K562 (cell line): Measurements from ENCODE around the gene KLF4. TPM values are rescaled to one million over a fixed set of nuclear protein-coding genes. Genes with fewer than 3 reads are reported as not detected.

Experiments used
- ATAC-seq: fragments of 200-7000 bp; cut with Tn5 transposase; 3 replicates; pipeline ENCODE4 v1.9.1; 2020; ENCODE audit warnings: moderate library complexity
- BruUV-seq: library from RNA; stranded (reverse); fragments of 400-500 nt; replicated peaks from 2 replicates; lab custom pipeline; 2021; lab: Mats Ljungman, UMichigan
- CTCF ChIA-PET: fragments of 300-600 bp; formaldehyde crosslinking; extraction: SDS; loops from one replicate; lab custom pipeline; 2021; ENCODE audit warnings: low intra/inter-chr PET ratio; lab: Yijun Ruan, JAX
- POLR2A ChIA-PET: fragments of 300-600, 350-650 bp; sonication (Branson Sonifier 250); formaldehyde crosslinking; extraction: SDS; loops from one replicate; lab custom pipeline; 2021; ENCODE audit warnings: antibody characterized with exemption, inconsistent platforms; lab: Yijun Ruan, JAX
- DNase-seq, 4 experiments: peaks; one replicate each; pipeline versions ENCODE4 v3.0.0 to v3.0.0-alpha.2; 2011 to 2018; ENCODE audit warnings: low spot score in 3 of 4, mixed read lengths in 3 of 4; ENCODE audit errors: extremely low read depth in 1 of 4
- FAIRE-seq: peaks from 2 replicates; lab custom pipeline; 2011; peaks lifted over from hg19 to GRCh38; lab: Jason Lieb, UNC
- H2AFZ ChIP-seq: 2 replicates; pipeline ENCODE4 v1.6.0; 2011; ENCODE audit warnings: low read depth, low read length, control low read depth, inconsistent platforms
- H3K27ac ChIP-seq: fragments of 200-600 bp; 3 replicates; pipeline ENCODE4 v1.8.0; 2011; ENCODE audit warnings: low read depth, mild to moderate bottlenecking, control low read depth, inconsistent platforms, low read length, moderate library complexity, mixed read lengths; ENCODE audit errors: extremely low read depth
- H3K27me3 ChIP-seq, 2 experiments: fragments of 300-600 bp in 1 of 2; 2 replicates in 1 of 2; 3 replicates in 1 of 2; pipeline versions ENCODE4 v1.6.0 to v1.8.0; 2011; ENCODE audit warnings: inconsistent platforms in 2 of 2, low read length in 2 of 2, mild to moderate bottlenecking in 1 of 2, mixed read lengths in 1 of 2, moderate library complexity in 1 of 2; ENCODE audit not compliant: control insufficient read depth in 2 of 2, insufficient read depth in 2 of 2
- H3K36me3 ChIP-seq: fragments of 300-600 bp; 3 replicates; pipeline ENCODE4 v1.8.0; 2011; ENCODE audit warnings: mild to moderate bottlenecking, low read length, inconsistent platforms; ENCODE audit not compliant: control insufficient read depth, insufficient read depth
- H3K4me1 ChIP-seq, 2 experiments: fragments of 200-600 bp in 1 of 2; replicated peaks in 1 of 2; 2 replicates in 1 of 2; 3 replicates in 1 of 2; pipeline versions ENCODE4 v1.5.1 to v1.8.0; 2011; ENCODE audit warnings: inconsistent platforms in 2 of 2, low read length in 2 of 2, mild to moderate bottlenecking in 1 of 2, mixed read lengths in 1 of 2, moderate library complexity in 1 of 2; ENCODE audit not compliant: control insufficient read depth in 2 of 2, insufficient read depth in 2 of 2
- H3K4me2 ChIP-seq: 2 replicates; pipeline ENCODE4 v1.6.1; 2011; ENCODE audit warnings: low read length, control low read depth, inconsistent platforms, mixed read lengths; ENCODE audit not compliant: insufficient read depth
- H3K4me3 ChIP-seq: fragments of 200-600 bp; sonication (generic), shearing (Covaris generic); 2 replicates; pipeline ENCODE4 v1.5.1; 2016; ENCODE audit warnings: control low read depth, inconsistent platforms
- H3K79me2 ChIP-seq: fragments of 200-600 bp; 3 replicates; pipeline ENCODE4 v1.8.0; 2011; ENCODE audit warnings: low read length, inconsistent platforms; ENCODE audit not compliant: control insufficient read depth, insufficient read depth
- H3K9ac ChIP-seq, 2 experiments: 2 replicates each; pipeline versions ENCODE4 v1.6.0 to v1.6.1; 2011; ENCODE audit warnings: low read depth in 2 of 2, low read length in 2 of 2, control low read depth in 1 of 2, inconsistent platforms in 1 of 2, mild to moderate bottlenecking in 1 of 2, mixed read lengths in 1 of 2; ENCODE audit not compliant: insufficient read depth in 1 of 2
- H3K9me1 ChIP-seq: one replicate; pipeline ENCODE4 v1.6.0; 2011; ENCODE audit warnings: inconsistent platforms, mild to moderate bottlenecking, low read length, moderate library complexity; ENCODE audit not compliant: control insufficient read depth, insufficient read depth
- H3K9me3 ChIP-seq: replicated peaks from 2 replicates; pipeline ENCODE4 v1.5.1; 2011; ENCODE audit warnings: low read depth, low read length, inconsistent platforms; ENCODE audit not compliant: control insufficient read depth, insufficient read depth
- H4K20me1 ChIP-seq: replicated peaks from 2 replicates; pipeline ENCODE4 v1.6.1; 2011; ENCODE audit warnings: low read length, inconsistent platforms, mixed read lengths; ENCODE audit not compliant: control insufficient read depth, insufficient read depth
- C11orf30 ChIP-seq: fragments of 450-650 bp; IDR thresholded peaks from 2 replicates; pipeline ENCODE4 v1.6.1; 2016; ENCODE audit warnings: low read depth, mild to moderate bottlenecking
- CREM ChIP-seq: IDR thresholded peaks from 2 replicates; pipeline ENCODE4 v1.6.1; 2014; ENCODE audit warnings: antibody characterized with exemption, low read depth
- DPF2 ChIP-seq: fragments of 450-650 bp; IDR thresholded peaks from 2 replicates; pipeline ENCODE4 v1.6.1; 2016
- EP300 ChIP-seq: IDR thresholded peaks from 2 replicates; pipeline ENCODE4 v1.6.1; 2012; ENCODE audit warnings: low read length, improper control_type of control experiment
- FOXP4 ChIP-seq: sonication (generic); formaldehyde crosslinking; IDR thresholded peaks from 2 replicates; pipeline ENCODE4 v1.8.0; 2022; ENCODE audit warnings: mild to moderate bottlenecking, missing genetic modification reagents, borderline replicate concordance
- GTF2B ChIP-seq: IDR thresholded peaks from 2 replicates; pipeline ENCODE4 v1.6.1; 2011; ENCODE audit not compliant: insufficient read length; ENCODE audit errors: extremely low read depth
- JUNB ChIP-seq: fragments of 450-650 bp; formaldehyde crosslinking; conservative IDR thresholded peaks from 2 replicates; pipeline ENCODE4 v1.4.0; 2020; ENCODE audit warnings: mild to moderate bottlenecking
- KHSRP ChIP-seq: fragments of 450-650 bp; IDR thresholded peaks from 2 replicates; pipeline ENCODE4 v1.6.1; 2017
- MAFG ChIP-seq: fragments of 450-650 bp; conservative IDR thresholded peaks from 2 replicates; pipeline ENCODE4 v1.6.1; 2016; ENCODE audit warnings: missing genetic modification characterization, missing compliant biosample characterization
- MAZ ChIP-seq, 2 experiments: fragments of 450-650 bp in 1 of 2; sonication (generic) in 1 of 2; formaldehyde crosslinking; IDR thresholded peaks in 1 of 2; conservative IDR thresholded peaks in 1 of 2; 2 replicates each; pipeline versions ENCODE4 v1.4.0 to v1.5.0; 2020; ENCODE audit warnings: mild to moderate bottlenecking in 1 of 2, missing genetic modification reagents in 1 of 2
- NFE2 ChIP-seq: IDR thresholded peaks from 2 replicates; pipeline ENCODE4 v1.6.1; 2014; ENCODE audit warnings: antibody characterized with exemption, low read depth
- NFIC ChIP-seq: fragments of 450-650 bp; IDR thresholded peaks from 2 replicates; pipeline ENCODE4 v1.6.1; 2017; ENCODE audit warnings: mild to moderate bottlenecking, inconsistent platforms
- POLR2AphosphoS5 ChIP-seq: IDR thresholded peaks from 2 replicates; pipeline ENCODE4 v1.6.1; 2011; ENCODE audit warnings: mild to moderate bottlenecking, low read depth, low read length, moderate library complexity; ENCODE audit not compliant: control insufficient read depth, insufficient read depth
- RBM17 ChIP-seq: fragments of 200-400 bp; formaldehyde crosslinking; IDR thresholded peaks from 2 replicates; pipeline ENCODE4 v1.6.1; 2017; ENCODE audit warnings: low read depth, mild to moderate bottlenecking, low read length, borderline replicate concordance
- RFX5 ChIP-seq: IDR thresholded peaks from 2 replicates; pipeline ENCODE4 v1.6.1; 2011; ENCODE audit warnings: low read depth, mild to moderate bottlenecking, improper control_type of control experiment, low read length
- SMAD1 ChIP-seq: fragments of 150-350 bp; IDR thresholded peaks from 2 replicates; pipeline ENCODE4 v1.6.1; 2014; ENCODE audit warnings: low read length, low read depth; ENCODE audit not compliant: partially characterized antibody
- SMARCA4 ChIP-seq: fragments of 450-650 bp; IDR thresholded peaks from 2 replicates; pipeline ENCODE4 v1.6.1; 2016
- TRIM28 ChIP-seq: fragments of 450-650 bp; IDR thresholded peaks from 2 replicates; pipeline ENCODE4 v1.6.1; 2017
- ZKSCAN8 ChIP-seq: fragments of 200-800 bp; sonication (Bioruptor generic); IDR thresholded peaks from 2 replicates; pipeline ENCODE4 v1.6.1; 2016; ENCODE audit warnings: missing genetic modification characterization, missing compliant biosample characterization
- ZNF507 ChIP-seq: conservative IDR thresholded peaks from 2 replicates; pipeline ENCODE4 v1.6.1; 2017; ENCODE audit warnings: missing genetic modification characterization, missing compliant biosample characterization
- ZNF668 ChIP-seq: fragments of 250-450 bp; sonication (Bioruptor Pico); IDR thresholded peaks from 2 replicates; pipeline ENCODE4 v1.8.0; 2022; ENCODE audit warnings: mild to moderate bottlenecking, inconsistent platforms
- WGBS: fragments of 100-300 bp; shearing (Covaris generic); methylation state at CpG from one replicate; pipeline ENCODE4 v1.1.6; 2016; ENCODE audit warnings: low coverage, mixed read lengths; ENCODE audit not compliant: insufficient coverage; ENCODE audit errors: missing lambda C conversion rate; 5-methylcytosine and 5-hydroxymethylcytosine counted together
- in situ Hi-C: fragments of 300-500 bp; cut with MboI; formaldehyde crosslinking; loops from 4 replicates; pipeline ENCODE4 v1.15.0; 2018; ENCODE audit warnings: inconsistent platforms, mixed read lengths
- intact Hi-C: fragments of 100-400 bp; cut with micrococcal nuclease; formaldehyde crosslinking; loops from 2 replicates; pipeline ENCODE4 v1.14.2; 2022
- polyA plus RNA-seq, 8 experiments: library from polyadenylated mRNA; depleted of rRNA in 4 of 8; stranded (reverse) in 5 of 8; unstranded in 3 of 8; fragments of >200 nt; fragmentation: Nextera tagmentation in 2 of 8; fragmentation: Illumina TruSeq in 1 of 8; extraction: Ambion mirVana in 2 of 8; extraction: Trizol in 1 of 8; gene quantifications; 2 replicates each; pipeline versions ENCODE4 v1.2.1 to v1.2.3, GENCODE V29; 2011 to 2014; ENCODE audit warnings: inconsistent platforms in 1 of 8, missing spikeins in 1 of 8
- total RNA-seq, 7 experiments: library from RNA; depleted of rRNA in 6 of 7; stranded (reverse); fragments of >200 nt in 6 of 7; fragmentation: Illumina TruSeq in 2 of 7; extraction: Trizol in 2 of 7; gene quantifications; 2 replicates each; pipeline versions ENCODE4 v1.2.1 to v1.2.3, GENCODE V29; 2011 to 2021; ENCODE audit warnings: low replicate concordance in 1 of 7
- TF ChIP-seq, protein P1 (sequence below), 2 experiments: fragments of 450-650 bp in 1 of 2; sonication (generic) in 1 of 2; formaldehyde crosslinking; conservative IDR thresholded peaks; 2 replicates each; pipeline versions ENCODE4 v1.4.0 to v1.8.1; 2020 to 2022; ENCODE audit warnings: mild to moderate bottlenecking in 1 of 2, missing genetic modification reagents in 1 of 2

KLF4 gene
- total and polyA plus RNA-seq, 9 of the 15 experiments (the other 6 are each of a cell fraction or from before 2014, with no cell fraction given) = 0.04 to 0.95 (median 0.22) TPM

DNA sequence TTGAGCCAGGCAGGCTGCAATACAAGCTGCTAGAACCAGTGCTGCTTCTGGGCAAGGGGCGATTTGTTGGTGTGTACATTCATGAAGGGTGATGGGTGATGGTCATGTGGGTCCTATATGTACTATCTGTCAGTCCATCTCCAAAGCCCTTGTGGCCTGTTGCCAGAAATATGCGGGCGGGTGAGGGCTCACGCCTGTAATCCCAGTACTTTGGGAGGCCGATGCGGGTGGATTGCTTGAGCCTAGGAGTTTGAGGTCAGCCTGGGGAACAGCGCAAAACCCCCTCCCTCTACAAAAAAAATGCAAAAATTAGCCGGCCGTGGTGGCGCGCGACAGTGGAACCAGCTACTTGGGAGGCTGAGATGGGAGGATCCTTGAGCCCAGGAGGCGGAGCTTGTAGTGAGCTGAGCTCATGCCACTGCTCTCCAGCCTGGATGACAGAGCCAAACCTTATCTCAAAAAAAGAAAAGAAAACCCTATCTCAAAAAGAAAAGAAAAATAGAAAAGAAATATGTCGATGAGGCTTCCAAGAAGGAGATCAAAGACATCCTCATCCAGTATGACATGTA is 45.0 kb upstream of the KLF4 start:
- Histone ChIP-seq H3K27me3 (peaks cover 6 to 15% of the 10 kb centered on the region in 2 experiments; a peak in 3 of 5 replicates), H3K27ac (no peak overlapping the region), H3K36me3 (no peaks in the 10 kb centered on the region), H3K79me2 (no peaks in the 10 kb centered on the region), H3K4me1 (no peaks in the 10 kb centered on the region; a peak in 1 of 5 replicates), H3K9me3 (no peaks in the 10 kb centered on the region), H3K9me1 (no peaks in the 10 kb centered on the region), H3K4me3 (no peak overlapping the region), H4K20me1 (no peaks in the 10 kb centered on the region), H2AFZ (no peak overlapping the region), H3K9ac (no peak overlapping the region), H3K4me2 (peak overlapping the region; percentile 17; the same call in 1 of the 2 replicates)
- ATAC-seq (peak; percentile 71; the same call in 2 of the 3 replicates), DNase-seq (peak in 1 of 4 experiments; percentile 20), FAIRE-seq (no peak)
- POLR2A ChIA-PET = no interaction called here
- TF ChIP-seq CREM = no peak
- TF ChIP-seq GTF2B = no peak
- no peak for TF ChIP-seq RBM17
- no peak for TF ChIP-seq KHSRP
- TF ChIP-seq C11orf30 = peak; percentile 36; the same call in 1 of the 2 replicates
- TF ChIP-seq JUNB = no peak
- 0 out of 2 replicates have a peak, but pooled peaks have one; percentile 27 for TF ChIP-seq DPF2
- no peak for TF ChIP-seq ZNF668 (CRISPR knock-in tag)
- TF ChIP-seq FOXP4 (CRISPR knock-in tag) = no peak
- TF ChIP-seq NFE2 = 0 out of 2 replicates have a peak, but pooled peaks have one; percentile 28
- TF ChIP-seq SMARCA4 = no peak
- no peak for TF ChIP-seq EP300
- peak; percentile 64 for TF ChIP-seq NFIC
- TF ChIP-seq RFX5 = no peak
- TF ChIP-seq, protein P1, sequence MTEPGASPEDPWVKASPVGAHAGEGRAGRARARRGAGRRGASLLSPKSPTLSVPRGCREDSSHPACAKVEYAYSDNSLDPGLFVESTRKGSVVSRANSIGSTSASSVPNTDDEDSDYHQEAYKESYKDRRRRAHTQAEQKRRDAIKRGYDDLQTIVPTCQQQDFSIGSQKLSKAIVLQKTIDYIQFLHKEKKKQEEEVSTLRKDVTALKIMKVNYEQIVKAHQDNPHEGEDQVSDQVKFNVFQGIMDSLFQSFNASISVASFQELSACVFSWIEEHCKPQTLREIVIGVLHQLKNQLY (CRISPR knock-in tag; conservative IDR thresholded peaks at IDR 0.05) = no peak
- TF ChIP-seq TRIM28 = no peak
- TF ChIP-seq MAZ (CRISPR knock-in tag; conservative IDR thresholded peaks at IDR 0.05 in 1 of 2, IDR thresholded peaks at IDR 0.05 in 1 of 2) = no peak
- no peak for TF ChIP-seq POLR2AphosphoS5
- TF ChIP-seq ZNF507 (tag) = no peak
- TF ChIP-seq SMAD1 = no peak
- 0 out of 2 replicates have a peak, but pooled peaks have one; percentile 18 for TF ChIP-seq MAFG (tag)
- TF ChIP-seq ZKSCAN8 = no peak
- intact Hi-C loops (no loop called here), in situ Hi-C loops (no loop called here)
- no TSS peak for BruUV-seq
- CTCF ChIA-PET = no interaction called here
- 9% methylated on average over 14 of the region's 14 CpGs for WGBS
